Stimulated activated CD4-positive, alpha-beta T cell treated with anti-CD3 and anti-CD28 coated beads, Interleukin-1b, Interleukin-23, amount 100 ng/mL, for 24 hours (primary cell): ENCODE data around the gene RNF113A.
"Not testable (repeated sequence)": the region's sequence is repeated elsewhere in the genome, so short reads cannot be mapped to it uniquely, and the experiment has no call there.

Experiments used
- DNase-seq, 4 experiments: peaks; one replicate each; pipeline ENCODE4 v3.0.0-alpha.2; 2020; ENCODE audit warnings: low read depth in 4 of 4, low spot score in 1 of 4

Gene RNF113A

DNA sequence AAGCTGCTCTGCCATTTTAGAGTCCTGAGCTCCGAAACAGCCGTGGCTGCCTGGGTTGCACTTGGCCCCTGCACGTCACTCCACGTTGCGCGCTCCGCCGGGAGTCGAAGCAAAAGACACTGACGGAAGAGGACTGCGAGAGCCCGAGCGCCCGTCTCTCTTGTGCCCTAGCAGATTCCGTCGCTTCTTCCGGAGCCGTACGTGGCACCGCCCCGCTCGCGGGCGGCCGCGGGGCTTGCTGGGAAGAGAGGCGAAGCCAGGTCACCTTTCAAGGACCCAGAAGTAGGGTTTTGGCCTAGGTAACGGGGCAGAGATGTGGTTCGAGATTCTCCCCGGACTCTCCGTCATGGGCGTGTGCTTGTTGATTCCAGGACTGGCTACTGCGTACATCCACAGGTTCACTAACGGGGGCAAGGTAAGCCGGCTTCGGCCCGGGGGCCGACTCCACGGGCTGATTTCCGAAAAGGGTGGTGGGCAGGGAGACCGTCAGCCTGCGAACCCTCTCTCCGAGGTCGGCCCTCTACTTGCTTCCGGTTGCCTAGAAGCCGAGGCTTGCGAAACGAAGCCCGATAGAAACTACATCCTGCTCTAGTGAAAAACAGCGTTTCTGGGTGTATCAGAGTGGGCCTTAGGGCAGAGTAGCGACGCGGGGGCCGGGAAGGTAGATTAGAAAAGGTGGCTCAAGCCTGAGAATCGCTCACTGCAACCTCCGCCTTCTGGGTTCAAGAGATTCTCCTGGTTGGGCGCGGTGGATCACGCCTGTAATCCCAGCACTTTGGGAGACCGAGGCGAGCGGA is at the start of gene RNF113A, which contains the start of gene NDUFA1:
Gene RNF113A, minus strand, starts transcription at position 135 of the 797 bp plus-strand sequence. Its CDS starts 120 bp downstream, at position 15.
Gene NDUFA1, plus strand, starts transcription at position 234 of the 797 bp plus-strand sequence. Its CDS starts 80 bp downstream, at position 314.
- peak; percentile 51 to 74 (median 60) for DNase-seq

DNA sequence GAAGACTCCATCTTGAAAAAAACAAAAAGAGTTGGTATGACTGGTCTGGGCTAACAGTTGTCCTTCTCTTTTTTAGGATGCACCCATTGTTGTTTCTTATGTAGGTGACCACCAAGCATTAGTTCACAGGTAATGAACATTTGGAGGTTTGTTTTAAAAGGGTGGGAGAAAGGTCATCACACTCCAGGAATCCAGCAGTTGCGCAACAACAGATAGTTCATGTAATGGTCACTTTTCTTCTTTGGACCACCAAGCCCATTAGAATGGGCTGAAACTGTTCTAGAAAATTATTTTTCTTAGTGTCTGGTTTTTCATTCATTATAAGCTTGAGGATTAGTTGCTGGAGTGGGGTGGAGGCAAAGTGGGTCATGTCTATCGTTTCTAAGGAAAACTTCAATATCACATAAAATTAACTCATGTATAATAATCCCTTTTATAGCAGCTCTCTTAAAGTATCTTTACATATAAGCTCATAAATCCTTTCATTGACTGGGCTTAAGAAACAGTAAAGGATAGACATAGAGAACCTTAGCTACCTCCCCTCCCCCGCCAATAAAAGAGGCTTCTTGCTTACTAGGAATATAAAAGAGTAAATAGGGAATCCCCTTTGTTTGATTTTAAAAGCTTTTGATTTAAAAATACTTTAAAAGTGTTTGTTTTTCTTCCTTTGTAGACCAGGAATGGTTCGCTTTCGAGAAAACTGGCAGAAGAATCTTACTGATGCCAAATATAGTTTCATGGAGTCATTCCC is 48.5 kb upstream of the RNF113A start:
- DNase-seq: no peak

GRCh38 chrX:119917877-119918276 is 46.3 kb upstream of the RNF113A start:
- DNase-seq: no peak

DNA sequence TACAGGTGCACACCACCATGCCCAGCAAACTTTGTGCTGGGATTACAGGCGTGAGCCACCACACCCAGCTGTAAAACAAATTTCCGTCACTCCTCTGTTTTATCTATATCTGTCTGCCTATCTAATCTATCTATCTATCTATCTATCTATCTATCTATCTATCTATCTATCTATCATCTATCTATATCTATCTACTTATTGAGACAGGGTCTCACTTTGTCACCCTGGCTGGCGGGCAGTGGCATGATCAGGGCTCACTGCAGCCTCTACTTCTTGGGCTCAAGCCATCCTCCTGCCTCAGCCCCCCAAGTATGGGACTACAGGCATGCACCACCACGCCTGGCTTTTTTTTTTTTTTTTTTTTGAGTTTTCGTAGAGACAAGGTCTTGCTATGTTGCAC is 44.8 kb upstream of the RNF113A start:
- no peak for DNase-seq

GRCh38 chrX:119900976-119901375 is 29.4 kb upstream of the RNF113A start:
- DNase-seq: no peak

GRCh38 chrX:119899125-119899524 is 27.6 kb upstream of the RNF113A start:
- DNase-seq: no peak

DNA sequence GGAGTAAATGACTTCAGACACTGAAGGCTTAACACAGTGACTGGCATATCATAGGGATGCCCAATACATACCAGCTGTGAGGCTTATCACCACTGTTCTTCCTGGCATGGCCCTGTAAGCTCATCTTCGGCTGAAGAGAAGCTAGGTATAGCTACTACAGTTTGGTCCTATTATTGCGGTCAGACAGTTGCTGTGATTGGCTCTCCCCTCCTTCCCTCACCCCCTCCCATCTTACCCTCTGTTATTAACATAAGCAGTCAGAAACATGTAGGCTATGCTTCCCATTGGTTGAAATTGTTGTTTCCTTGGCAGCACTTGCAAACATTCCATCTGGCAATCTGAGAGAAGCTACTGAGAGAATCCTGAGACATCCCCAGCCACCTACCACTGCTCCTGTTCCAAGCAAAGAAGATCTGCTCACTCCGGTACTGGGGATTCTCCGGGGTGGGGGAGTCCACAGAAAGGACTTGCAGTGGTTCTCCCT is 24.4 kb upstream of the RNF113A start, which contains the start of gene AKAP14:
Gene AKAP14, plus strand, starts transcription at position 51 of the 484 bp plus-strand sequence. CDS start 7,331 bp downstream, outside the sequence.
- no peak for DNase-seq

GRCh38 chrX:119891961-119892692 is 20.6 kb upstream of the RNF113A start:
- DNase-seq: not testable (repeated sequence)

GRCh38 chrX:119890626-119891025 is 19.1 kb upstream of the RNF113A start:
- not testable (repeated sequence) for DNase-seq

- DNase-seq: peak in 2 of 4 experiments; percentile 23 to 48
These were observed 16.3 kb upstream of the RNF113A start for GRCh38 chrX:119887721-119888425.

DNA sequence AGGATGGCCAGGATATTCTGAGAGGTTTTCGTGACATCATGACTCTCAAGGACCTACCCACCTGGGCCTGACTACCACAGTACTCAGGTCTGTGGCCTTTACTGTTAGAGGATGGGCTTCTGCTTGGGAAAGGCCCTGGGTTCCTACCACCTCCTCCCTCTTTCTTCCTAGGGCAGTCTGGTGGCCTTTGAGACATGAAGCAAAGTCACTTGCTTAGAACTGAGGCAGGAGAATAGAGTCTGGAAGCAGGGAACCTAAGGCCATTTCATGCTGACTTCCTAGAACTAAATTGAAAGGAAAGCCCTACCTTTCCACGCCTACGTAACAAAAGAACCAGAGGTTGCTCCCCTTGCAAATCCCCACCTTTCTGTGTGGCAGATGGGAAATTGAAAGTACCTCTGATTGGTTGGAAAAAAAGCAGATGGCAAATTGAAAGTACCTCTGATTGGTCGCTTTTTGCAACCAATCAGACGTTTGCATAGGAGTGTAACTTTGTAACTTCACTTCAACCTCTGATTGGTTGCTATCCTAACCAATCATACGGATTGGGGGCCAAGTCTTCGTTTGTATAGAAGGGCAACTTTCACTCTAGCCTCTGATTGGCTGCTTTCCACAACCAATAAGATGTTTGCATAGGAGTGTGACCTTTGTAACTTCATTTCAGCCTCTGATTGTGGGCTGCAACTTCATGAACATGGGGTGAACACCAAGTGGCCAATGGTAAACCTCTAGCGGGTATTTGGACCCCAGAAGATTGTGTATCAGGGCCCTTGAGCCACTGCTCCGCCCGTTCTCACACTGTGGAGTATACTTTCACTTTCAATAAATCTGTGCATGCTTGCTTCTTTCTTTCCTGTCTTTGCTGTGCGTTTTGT is 14.3 kb upstream of the RNF113A start:
- no peak for DNase-seq

GRCh38 chrX:119880552-119881437 is 9.3 kb upstream of the RNF113A start:
- no peak for DNase-seq

GRCh38 chrX:119880076-119880475 is 8.5 kb upstream of the RNF113A start:
- DNase-seq: no peak

GRCh38 chrX:119878740-119879139 is 7.2 kb upstream of the RNF113A start:
- DNase-seq: no peak

- DNase-seq: no peak
These were observed 311 bp downstream of the RNF113A start for GRCh38 chrX:119871245-119871598.

DNA sequence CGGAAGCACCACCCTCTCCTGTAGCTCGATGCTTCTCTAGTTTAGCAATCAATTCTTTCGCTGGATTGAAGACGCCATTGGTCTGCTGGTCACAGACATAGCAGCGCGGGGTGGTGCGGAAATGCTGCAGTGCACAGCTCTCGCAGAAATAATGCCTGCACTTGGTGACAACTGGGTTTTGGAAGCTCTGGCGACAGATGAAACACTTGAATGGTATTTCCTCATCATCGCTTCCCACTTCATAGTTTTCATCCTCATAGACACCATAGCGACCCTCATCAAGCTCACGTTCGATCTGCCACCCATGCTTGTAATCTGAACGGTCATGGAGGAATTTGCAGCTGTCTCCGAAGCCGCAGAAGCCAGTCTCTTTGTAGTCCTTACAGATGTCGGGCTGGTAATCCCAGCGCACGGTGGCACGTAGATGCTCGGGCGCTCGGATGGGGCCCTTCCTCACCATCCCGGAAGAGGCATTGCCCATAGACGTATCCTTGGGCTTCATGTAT is 854 bp downstream of the RNF113A start:
- DNase-seq: no peak

GRCh38 chrX:119853444-119853843 is 18.1 kb downstream of the RNF113A start:
- no peak for DNase-seq
